Natural killer cell (primary cell): Measurements from ENCODE around the gene ABHD2. TPM values are rescaled to one million over a fixed set of nuclear protein-coding genes. Genes with fewer than 3 reads are reported as not detected.

Experiments
- ATAC-seq, 3 donors: fragments of 150-1000 bp in 2 of 3; fragments of 200-7000 bp in 1 of 3; cut with Tn5 transposase; 1 replicate in 1 of 3; 2 replicates in 2 of 3; pipeline ENCODE4 v1.10.0; 2021; ENCODE audit warnings: mild to moderate bottlenecking in 2 of 3, moderate library complexity in 2 of 3
- DNase-seq, 2 donors: peaks; one replicate each; pipeline versions ENCODE4 v3.0.0 to v3.0.0-alpha.2; 2013 to 2021; ENCODE audit warnings: mixed read lengths in 1 of 2
- H3K27ac ChIP-seq: one replicate; pipeline ENCODE4 v1.5.1; 2013; ENCODE audit warnings: mild to moderate bottlenecking, low read length
- H3K27me3 ChIP-seq: one replicate; pipeline ENCODE4 v1.6.1; 2013; ENCODE audit warnings: low read length; ENCODE audit not compliant: control insufficient read depth, insufficient read depth
- H3K36me3 ChIP-seq: one replicate; pipeline ENCODE4 v1.6.1; 2013; ENCODE audit warnings: low read length; ENCODE audit not compliant: control insufficient read depth, insufficient read depth
- H3K4me1 ChIP-seq: one replicate; pipeline ENCODE4 v1.6.1; 2013; ENCODE audit warnings: low read length; ENCODE audit not compliant: control insufficient read depth, insufficient read depth
- H3K4me3 ChIP-seq: one replicate; pipeline ENCODE4 v1.5.1; 2013; ENCODE audit warnings: low read length
- H3K9me3 ChIP-seq: one replicate; pipeline ENCODE4 v1.6.1; 2013; ENCODE audit warnings: low read length; ENCODE audit not compliant: control insufficient read depth, insufficient read depth
- H3K27ac Mint-ChIP-seq, 2 donors: one replicate each; pipeline ENCODE4 v1.8.0; 2022; ENCODE audit warnings: mild to moderate bottlenecking in 2 of 2, mixed read lengths in 2 of 2, moderate library complexity in 1 of 2
- H3K27me3 Mint-ChIP-seq, 2 donors: one replicate each; pipeline ENCODE4 v1.8.0; 2022; ENCODE audit warnings: low read depth in 2 of 2, mixed read lengths in 2 of 2
- H3K36me3 Mint-ChIP-seq: one replicate; pipeline ENCODE4 v1.8.0; 2022; ENCODE audit warnings: mixed read lengths
- H3K4me1 Mint-ChIP-seq, 2 donors: one replicate each; pipeline ENCODE4 v1.8.0; 2022; ENCODE audit warnings: mixed read lengths in 2 of 2
- H3K4me3 Mint-ChIP-seq: one replicate; pipeline ENCODE4 v1.8.0; 2022; ENCODE audit warnings: mild to moderate bottlenecking, moderate library complexity, mixed read lengths
- H3K9me3 Mint-ChIP-seq, 2 donors: one replicate each; pipeline ENCODE4 v1.8.0; 2022; ENCODE audit warnings: mixed read lengths in 2 of 2
- CTCF ChIP-seq: fragments of 200-600 bp; IDR thresholded peaks from one replicate; pipeline ENCODE4 v1.8.0; 2022; ENCODE audit warnings: antibody characterized with exemption
- WGBS: methylation state at CpG from one replicate; pipeline ENCODE4 v1.1.7; 2013; ENCODE audit warnings: missing lambda C conversion rate; ENCODE audit not compliant: insufficient coverage; 5-methylcytosine and 5-hydroxymethylcytosine counted together
- intact Hi-C: fragments of 100-400 bp; cut with micrococcal nuclease; formaldehyde crosslinking; loops from one replicate; pipeline ENCODE4 v1.14.2; 2022
- total RNA-seq, 4 donors: library from RNA; stranded (reverse); fragments of 120-200 nt in 1 of 4; gene quantifications; one replicate each; pipeline versions ENCODE4 v1.2.3 to v1.2.4, GENCODE V29; 2013 to 2022

ABHD2 gene
- total RNA-seq, 3 donors from 2014 or later (not counting 1 experiment from before 2014, with no cell fraction given) = 187 to 236 (median 191) TPM

GRCh38 chr15:89109238-89109637 is 21.0 kb downstream of the ABHD2 start:
- H3K27me3 ChIP-seq = no peaks in the 10 kb centered on the region
- H3K27ac Mint-ChIP-seq = peak overlapping the region; percentile 21 to 29
- H3K4me3 Mint-ChIP-seq = no peak overlapping the region
- peaks cover 7% of the 10 kb centered on the region for H3K36me3 Mint-ChIP-seq
- H3K9me3 ChIP-seq = no peaks in the 10 kb centered on the region
- ATAC-seq (no peak), DNase-seq (no peak)
- peaks cover 31% of the 10 kb centered on the region for H3K4me1 ChIP-seq
- no peak overlapping the region for H3K27ac ChIP-seq
- no peak for TF ChIP-seq CTCF
- WGBS = 83% methylated on average over 2 of the region's 4 CpGs
- no peak overlapping the region for H3K4me3 ChIP-seq
- intact Hi-C loops = loop anchor here (10.0 kb wide), 1 partner anchor 66 kb away; no protein-coding TSS in a partner anchor
- peaks cover 68 to 69% of the 10 kb centered on the region in 2 donors for H3K4me1 Mint-ChIP-seq
- H3K9me3 Mint-ChIP-seq = no peaks in the 10 kb centered on the region
- peaks cover 17% of the 10 kb centered on the region for H3K36me3 ChIP-seq
- H3K27me3 Mint-ChIP-seq = no peaks in the 10 kb centered on the region

DNA sequence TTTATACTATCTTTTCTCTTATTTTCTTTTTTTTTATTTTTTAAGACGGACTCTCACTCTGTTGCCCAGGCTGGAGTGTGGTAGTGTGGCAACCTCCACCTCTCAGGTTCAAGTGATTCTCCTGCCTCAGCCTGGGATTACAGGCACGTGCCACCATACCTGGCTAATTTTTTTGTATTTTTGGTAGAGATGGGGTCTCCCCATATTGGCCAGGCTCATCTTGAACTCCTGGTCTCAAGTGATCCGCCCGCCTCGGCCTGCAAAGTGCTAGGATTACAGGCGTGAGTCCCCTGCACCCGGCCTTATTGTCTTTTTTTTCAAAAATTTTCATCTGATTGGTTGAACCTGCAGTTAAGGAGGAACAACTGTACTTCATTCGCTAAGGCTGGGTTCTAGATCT is 21.8 kb downstream of the ABHD2 start:
- Histone ChIP-seq H3K36me3 (peaks cover 18% of the 10 kb centered on the region), H3K4me1 (peaks cover 31% of the 10 kb centered on the region), H3K9me3 (no peaks in the 10 kb centered on the region), H3K27me3 (no peaks in the 10 kb centered on the region), H3K4me3 (no peak overlapping the region), H3K27ac (no peak overlapping the region)
- TF ChIP-seq CTCF = no peak
- no peak for ATAC-seq
- intact Hi-C loops = no loop called here
- peak overlapping the region; percentile 81 to 85 for H3K27ac Mint-ChIP-seq
- no peak overlapping the region for H3K4me3 Mint-ChIP-seq
- H3K27me3 Mint-ChIP-seq = no peaks in the 10 kb centered on the region
- DNase-seq = no peak
- H3K4me1 Mint-ChIP-seq = peaks cover 68 to 71% of the 10 kb centered on the region in 2 donors
- peaks cover 8% of the 10 kb centered on the region for H3K36me3 Mint-ChIP-seq
- 98% methylated on average over 7 of the region's 8 CpGs for WGBS
- H3K9me3 Mint-ChIP-seq = no peaks in the 10 kb centered on the region

GRCh38 chr15:89111352-89111751 is 23.1 kb downstream of the ABHD2 start:
- Mint-ChIP-seq H3K4me3 (no peak overlapping the region), H3K4me1 (peaks cover 70 to 75% of the 10 kb centered on the region in 2 donors), H3K9me3 (no peaks in the 10 kb centered on the region), H3K36me3 (peaks cover 10% of the 10 kb centered on the region), H3K27ac (peak overlapping the region; percentile 81 to 85), H3K27me3 (no peaks in the 10 kb centered on the region)
- Histone ChIP-seq H3K36me3 (peaks cover 17% of the 10 kb centered on the region), H3K27me3 (no peaks in the 10 kb centered on the region), H3K4me3 (no peak overlapping the region), H3K4me1 (peaks cover 31% of the 10 kb centered on the region), H3K9me3 (no peaks in the 10 kb centered on the region), H3K27ac (no peak overlapping the region)
- intact Hi-C loops = no loop called here
- DNase-seq (no peak), ATAC-seq (no peak)
- TF ChIP-seq CTCF = no peak

DNA sequence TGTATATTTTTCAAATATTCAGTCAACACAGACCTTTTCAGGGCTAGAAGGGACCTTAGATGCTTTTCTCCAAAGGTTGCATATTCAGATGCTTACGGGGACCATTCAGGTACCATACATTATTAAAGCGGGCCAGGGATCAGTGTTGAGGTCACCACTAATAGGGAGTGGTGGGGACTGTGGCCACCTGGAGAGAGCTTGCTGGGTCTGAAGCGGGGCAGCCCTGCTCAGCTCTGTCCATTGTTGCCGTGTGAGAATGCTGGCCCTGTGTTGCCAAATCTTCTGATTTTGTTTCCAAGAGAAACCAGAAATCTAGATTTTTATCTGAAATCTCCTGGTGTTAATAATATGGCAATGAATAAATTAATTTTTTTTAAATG is 23.7 kb downstream of the ABHD2 start:
- DNase-seq (no peak), ATAC-seq (no peak)
- H3K27ac ChIP-seq = peak overlapping the region; percentile 32
- WGBS = 88% methylated on average over 4 of the region's 4 CpGs
- no peaks in the 10 kb centered on the region for H3K9me3 ChIP-seq
- H3K36me3 ChIP-seq = peaks cover 23% of the 10 kb centered on the region
- no peaks in the 10 kb centered on the region for H3K9me3 Mint-ChIP-seq
- no peaks in the 10 kb centered on the region for H3K27me3 Mint-ChIP-seq
- H3K27me3 ChIP-seq = no peaks in the 10 kb centered on the region
- peaks cover 13% of the 10 kb centered on the region for H3K36me3 Mint-ChIP-seq
- no peak overlapping the region for H3K4me3 Mint-ChIP-seq
- peaks cover 68 to 71% of the 10 kb centered on the region in 2 donors for H3K4me1 Mint-ChIP-seq
- H3K27ac Mint-ChIP-seq = peak overlapping the region; percentile 81 to 85
- peaks cover 31% of the 10 kb centered on the region for H3K4me1 ChIP-seq
- TF ChIP-seq CTCF = no peak
- H3K4me3 ChIP-seq = no peak overlapping the region
- intact Hi-C loops = loop anchor here (2.0 kb wide), 1 partner anchor 21 kb away; no protein-coding TSS in a partner anchor
